Measurements from ENCODE around the gene GPD1. TPM values are rescaled to one million over a fixed set of nuclear protein-coding genes. Genes with fewer than 3 reads are reported as not detected.

GPD1 gene
- total RNA-seq, 2 experiments from 2014 or later = 0.39 to 0.86 TPM

GRCh38 chr12:50156641-50157040, 52.8 kb downstream of the GPD1 start:
- Mint-ChIP-seq H3K4me1 (peaks cover 18% of the 10 kb centered on the region), H3K36me3 (peaks cover 8% of the 10 kb centered on the region), H3K9me3 (no peaks in the 10 kb centered on the region), H3K27me3 (no peaks in the 10 kb centered on the region), H3K4me3 (no peak overlapping the region), H3K27ac (no peak overlapping the region)
- no peak for DNase-seq

DNA sequence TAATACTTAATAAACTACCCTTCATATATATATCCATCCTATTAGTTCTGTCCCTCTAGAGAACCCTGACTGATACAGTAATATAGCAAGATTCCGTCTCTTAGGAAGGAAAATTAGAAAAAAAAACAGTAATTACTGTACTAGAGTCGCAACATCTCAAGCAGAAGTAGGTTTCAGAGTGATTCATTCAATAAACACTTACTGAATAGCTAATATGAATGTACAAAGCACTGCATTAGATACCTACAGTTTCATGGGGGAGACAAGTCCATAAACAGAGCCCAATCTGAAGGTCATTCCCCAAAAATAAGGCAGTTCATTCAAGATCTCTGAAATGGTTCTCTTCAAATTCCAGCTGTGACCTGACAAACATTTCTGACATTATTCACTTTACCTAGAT, 53.5 kb downstream of the GPD1 start:
- Mint-ChIP-seq H3K9me3 (no peaks in the 10 kb centered on the region), H3K4me1 (peaks cover 20% of the 10 kb centered on the region), H3K36me3 (peaks cover 8% of the 10 kb centered on the region), H3K4me3 (no peak overlapping the region), H3K27ac (no peak overlapping the region), H3K27me3 (no peaks in the 10 kb centered on the region)
- no peak for DNase-seq

- H3K4me3 Mint-ChIP-seq = no peak overlapping the region
- H3K9me3 Mint-ChIP-seq = no peaks in the 10 kb centered on the region
- H3K27ac Mint-ChIP-seq = no peak overlapping the region
- H3K27me3 Mint-ChIP-seq = no peaks in the 10 kb centered on the region
- H3K36me3 Mint-ChIP-seq = peaks cover 12% of the 10 kb centered on the region
- peaks cover 33% of the 10 kb centered on the region for H3K4me1 Mint-ChIP-seq
- no peak for DNase-seq
These were observed 56.8 kb downstream of the GPD1 start for GRCh38 chr12:50160643-50161042.

Other genes with a start within 250 kb of the GPD1 start
- under 1 TPM; 0.08 to 0.60 TPM for gene FAIM2, start 200.1 kb upstream of the GPD1 start, total RNA-seq
- gene AQP2, start 153.3 kb upstream of the GPD1 start, total RNA-seq = not detected
- not detected for gene AQP5, start 142.1 kb upstream of the GPD1 start, total RNA-seq
- gene AQP6, start 131.1 kb upstream of the GPD1 start, total RNA-seq = not detected
- gene RACGAP1, start 78.5 kb upstream of the GPD1 start, total RNA-seq = 100 to 1,000 TPM; 111 to 119 TPM
- gene ASIC1, start 46.4 kb upstream of the GPD1 start, total RNA-seq = 10 to 100 TPM; 10.8 TPM
- 10 to 100 TPM; 65.8 to 74.8 TPM for gene SMARCD1, start 18.7 kb upstream of the GPD1 start, total RNA-seq
- 10 to 100 TPM; 48.3 to 49.2 TPM for gene COX14, start 8.2 kb downstream of the GPD1 start, total RNA-seq
- gene CERS5, start 63.4 kb downstream of the GPD1 start, total RNA-seq = 10 to 100 TPM; 36.4 to 41.3 TPM
- gene LIMA1, start 179.5 kb downstream of the GPD1 start, total RNA-seq = 10 to 100 TPM; 27.8 to 28.1 TPM

Measured in activated naive CD8-positive, alpha-beta T cell treated with anti-CD3 and anti-CD28 coated beads for 36 hours (primary cell).